Vagina (tissue), 2 donors: Measurements from ENCODE around the gene DKK3.

Experiments
- POLR2A ChIP-seq, 2 donors: fragments of 450-650 bp; IDR thresholded peaks; one replicate each; pipeline ENCODE4 v1.6.1; 2017; ENCODE audit warnings: antibody characterized with exemption in 2 of 2, mild to moderate bottlenecking in 2 of 2, moderate library complexity in 2 of 2
- POLR2AphosphoS5 ChIP-seq, 2 donors: sonication (generic); formaldehyde crosslinking; IDR thresholded peaks; one replicate each; pipeline ENCODE4 v1.9.0; 2017; ENCODE audit warnings: antibody characterized with exemption in 2 of 2, mild to moderate bottlenecking in 2 of 2, low read depth in 1 of 2; ENCODE audit not compliant: insufficient read depth in 1 of 2
- TF ChIP-seq, protein P1 (sequence below), 3 experiments: fragments of 450-650 bp in 2 of 3; fragments of 200-600 bp in 1 of 3; sonication (generic) in 1 of 3; IDR thresholded peaks; one replicate each; pipeline ENCODE4 v1.5.1; 2017 to 2019; ENCODE audit warnings: antibody characterized with exemption in 3 of 3, mild to moderate bottlenecking in 2 of 3, moderate library complexity in 2 of 3

GRCh38 chr11:11940551-11940950 is 67.9 kb downstream of the DKK3 start:
- TF ChIP-seq, protein P1, sequence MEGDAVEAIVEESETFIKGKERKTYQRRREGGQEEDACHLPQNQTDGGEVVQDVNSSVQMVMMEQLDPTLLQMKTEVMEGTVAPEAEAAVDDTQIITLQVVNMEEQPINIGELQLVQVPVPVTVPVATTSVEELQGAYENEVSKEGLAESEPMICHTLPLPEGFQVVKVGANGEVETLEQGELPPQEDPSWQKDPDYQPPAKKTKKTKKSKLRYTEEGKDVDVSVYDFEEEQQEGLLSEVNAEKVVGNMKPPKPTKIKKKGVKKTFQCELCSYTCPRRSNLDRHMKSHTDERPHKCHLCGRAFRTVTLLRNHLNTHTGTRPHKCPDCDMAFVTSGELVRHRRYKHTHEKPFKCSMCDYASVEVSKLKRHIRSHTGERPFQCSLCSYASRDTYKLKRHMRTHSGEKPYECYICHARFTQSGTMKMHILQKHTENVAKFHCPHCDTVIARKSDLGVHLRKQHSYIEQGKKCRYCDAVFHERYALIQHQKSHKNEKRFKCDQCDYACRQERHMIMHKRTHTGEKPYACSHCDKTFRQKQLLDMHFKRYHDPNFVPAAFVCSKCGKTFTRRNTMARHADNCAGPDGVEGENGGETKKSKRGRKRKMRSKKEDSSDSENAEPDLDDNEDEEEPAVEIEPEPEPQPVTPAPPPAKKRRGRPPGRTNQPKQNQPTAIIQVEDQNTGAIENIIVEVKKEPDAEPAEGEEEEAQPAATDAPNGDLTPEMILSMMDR (IDR thresholded peaks at IDR 0.05): no peak
- TF ChIP-seq POLR2A (IDR thresholded peaks at IDR 0.05) (no peak), POLR2AphosphoS5 (IDR thresholded peaks at IDR 0.05; ENCODE audit: insufficient read depth in 1 of 2, low read depth in 1 of 2) (no peak)
